Ovary (tissue), 3 donors: ENCODE data around the gene PCDHA11.

Source experiments
- POLR2A ChIP-seq: fragments of 450-650 bp; IDR thresholded peaks from one replicate; pipeline ENCODE4 v1.6.1; 2017; ENCODE audit warnings: antibody characterized with exemption, mild to moderate bottlenecking, moderate library complexity
- TF ChIP-seq, protein P1 (sequence below), 3 donors: fragments of 450-650 bp in 2 of 3; fragments of 200-600 bp in 1 of 3; IDR thresholded peaks; one replicate each; pipeline versions ENCODE4 v1.5.1 to v1.8.0; 2016 to 2022; ENCODE audit warnings: antibody characterized with exemption in 3 of 3, mild to moderate bottlenecking in 1 of 3
- donor health status: DM: no; HTN: no; CAD: no.

DNA sequence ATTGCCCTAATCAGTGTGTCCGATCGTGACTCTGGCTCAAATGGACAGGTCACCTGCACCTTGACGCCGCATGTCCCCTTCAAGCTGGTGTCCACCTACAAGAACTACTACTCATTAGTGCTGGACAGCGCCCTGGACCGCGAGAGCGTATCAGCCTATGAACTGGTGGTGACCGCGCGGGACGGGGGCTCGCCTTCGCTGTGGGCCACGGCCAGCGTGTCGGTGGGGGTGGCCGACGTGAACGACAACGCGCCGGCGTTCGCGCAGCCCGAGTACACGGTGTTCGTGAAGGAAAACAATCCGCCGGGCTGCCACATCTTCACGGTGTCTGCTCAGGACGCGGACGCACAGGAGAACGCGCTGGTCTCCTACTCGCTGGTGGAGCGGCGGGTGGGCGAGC lies 14.6 kb downstream of the PCDHA11 start:
- TF ChIP-seq, protein P1, sequence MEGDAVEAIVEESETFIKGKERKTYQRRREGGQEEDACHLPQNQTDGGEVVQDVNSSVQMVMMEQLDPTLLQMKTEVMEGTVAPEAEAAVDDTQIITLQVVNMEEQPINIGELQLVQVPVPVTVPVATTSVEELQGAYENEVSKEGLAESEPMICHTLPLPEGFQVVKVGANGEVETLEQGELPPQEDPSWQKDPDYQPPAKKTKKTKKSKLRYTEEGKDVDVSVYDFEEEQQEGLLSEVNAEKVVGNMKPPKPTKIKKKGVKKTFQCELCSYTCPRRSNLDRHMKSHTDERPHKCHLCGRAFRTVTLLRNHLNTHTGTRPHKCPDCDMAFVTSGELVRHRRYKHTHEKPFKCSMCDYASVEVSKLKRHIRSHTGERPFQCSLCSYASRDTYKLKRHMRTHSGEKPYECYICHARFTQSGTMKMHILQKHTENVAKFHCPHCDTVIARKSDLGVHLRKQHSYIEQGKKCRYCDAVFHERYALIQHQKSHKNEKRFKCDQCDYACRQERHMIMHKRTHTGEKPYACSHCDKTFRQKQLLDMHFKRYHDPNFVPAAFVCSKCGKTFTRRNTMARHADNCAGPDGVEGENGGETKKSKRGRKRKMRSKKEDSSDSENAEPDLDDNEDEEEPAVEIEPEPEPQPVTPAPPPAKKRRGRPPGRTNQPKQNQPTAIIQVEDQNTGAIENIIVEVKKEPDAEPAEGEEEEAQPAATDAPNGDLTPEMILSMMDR (IDR thresholded peaks at IDR 0.05) = no peak
- TF ChIP-seq POLR2A = no peak
